Body of pancreas (tissue), 4 donors: ENCODE results near the gene IGSF23. TPM values are rescaled to one million over a fixed set of nuclear protein-coding genes. Genes with fewer than 3 reads are reported as not detected.

Experiments
- microRNA counts, 2 donors: library from miRNA; unstranded; fragments of <30 nt; microRNA quantifications; one replicate each; lab custom pipeline; 2017
- microRNA-seq, 2 donors: library from miRNA; unstranded; fragments of <30 nt; microRNA quantifications; one replicate each; pipeline ENCODE4, GENCODE V29; 2016; ENCODE audit warnings: borderline number of aligned reads in 2 of 2, borderline replicate concordance in 2 of 2
- small RNA-seq: library from RNA; depleted of rRNA; stranded (forward); fragments of <200 nt; gene quantifications from one replicate; pipeline ENCODE3, GENCODE V24; 2016
- total RNA-seq, 2 donors: library from RNA; depleted of rRNA; stranded (reverse); fragments of >200 nt; gene quantifications; one replicate each; pipeline ENCODE4 v1.1.0, GENCODE V29; 2016

Gene IGSF23
- total RNA-seq, 2 donors from 2014 or later, result 3.1 TPM; not detected in 1

MicroRNAs encoded within 50 kb of the gene (microRNA counts, 767-probe panel; counts per million panel counts)
- microRNA hsa-miR-4531 (lab: Ali Mortazavi, UCI), result 3,598 to 4,536 counts per million in 2 donors

Small RNA genes within 50 kb of the gene (microRNA-seq; reads per million reads assigned to microRNA genes)
- 0 reads per million in 2 donors for gene MIR4531

Small RNA genes within 50 kb of the gene (small RNA-seq; reads per million reads assigned to genes)
- gene AC243964.1, result not detected

Other genes with a start within 250 kb of the IGSF23 start
- gene ZNF285, start 212.0 kb upstream of the IGSF23 start, total RNA-seq, result 1 to 10 TPM in 1 of 2 donors, under 1 TPM in 1; 0.99 to 2.3 TPM
- gene ZNF229, start 165.1 kb upstream of the IGSF23 start, total RNA-seq, result 1 to 10 TPM in 1 of 2 donors, under 1 TPM in 1; 0.99 to 2.6 TPM
- gene ZNF180, start 113.0 kb upstream of the IGSF23 start, total RNA-seq, result 10 to 100 TPM in 1 of 2 donors, 1 to 10 TPM in 1; 2.6 to 12.2 TPM
- not detected for gene CEACAM20, start 83.9 kb upstream of the IGSF23 start, total RNA-seq
- gene PVR, start 30.3 kb downstream of the IGSF23 start, total RNA-seq, result 10 to 100 TPM; 36.8 to 55.4 TPM
- gene CEACAM19, start 57.9 kb downstream of the IGSF23 start, total RNA-seq, result 1 to 10 TPM; 3.9 to 5.3 TPM
- 1 to 10 TPM in 1 of 2 donors, under 1 TPM in 1; 0.33 to 1.3 TPM for gene CEACAM16, start 85.6 kb downstream of the IGSF23 start, total RNA-seq
- gene BCL3, start 135.1 kb downstream of the IGSF23 start, total RNA-seq, result 10 to 100 TPM; 26.2 to 72.5 TPM
- 10 to 100 TPM; 18.5 to 23.6 TPM for gene CBLC, start 164.3 kb downstream of the IGSF23 start, total RNA-seq
- gene BCAM, start 195.5 kb downstream of the IGSF23 start, total RNA-seq, result 10 to 100 TPM; 89.2 to 89.3 TPM
- gene NECTIN2, start 232.7 kb downstream of the IGSF23 start, total RNA-seq, result 100 to 1,000 TPM in 1 of 2 donors, 10 to 100 TPM in 1; 54.0 to 137 TPM